K562 (cell line): ENCODE data around the gene ITPRIPL2. TPM values are rescaled to one million over a fixed set of nuclear protein-coding genes. Genes with fewer than 3 reads are reported as not detected.
A peak's percentile ranks its signal among the peaks of the same experiment; 100 is the strongest.

Source experiments
- ATF6 ChIP-seq: sonication (generic); formaldehyde crosslinking; IDR thresholded peaks from 2 replicates; pipeline ENCODE4 v1.4.0; 2020; ENCODE audit warnings: mild to moderate bottlenecking, missing genetic modification reagents
- BCOR ChIP-seq: fragments of 450-650 bp; IDR thresholded peaks from 2 replicates; pipeline ENCODE4 v1.6.1; 2016
- CHD2 ChIP-seq: IDR thresholded peaks from 2 replicates; pipeline ENCODE4 v1.6.1; 2011; ENCODE audit warnings: low read depth, low read length
- E2F3 ChIP-seq: fragments of 250-450 bp; sonication (Bioruptor Pico); IDR thresholded peaks from 2 replicates; pipeline ENCODE4 v1.4.0; 2020; ENCODE audit warnings: mild to moderate bottlenecking
- KDM1A ChIP-seq, 2 experiments: fragments of 450-650 bp; IDR thresholded peaks; 2 replicates each; pipeline ENCODE4 v1.6.1; 2016; ENCODE audit warnings: mild to moderate bottlenecking in 2 of 2
- KLF1 ChIP-seq: fragments of 450-650 bp; IDR thresholded peaks from 2 replicates; pipeline ENCODE4 v1.6.1; 2016; ENCODE audit warnings: missing genetic modification characterization, missing compliant biosample characterization
- MCM5 ChIP-seq: fragments of 450-650 bp; IDR thresholded peaks from 2 replicates; pipeline ENCODE4 v1.6.1; 2016; ENCODE audit warnings: low read depth
- MIER1 ChIP-seq: fragments of 450-650 bp; IDR thresholded peaks from 2 replicates; pipeline ENCODE4 v1.6.1; 2016; ENCODE audit warnings: antibody characterized with exemption, mild to moderate bottlenecking, low read depth
- TOE1 ChIP-seq, 2 experiments: fragments of 450-650 bp in 1 of 2; sonication (generic) in 1 of 2; formaldehyde crosslinking in 1 of 2; IDR thresholded peaks; 2 replicates each; pipeline versions ENCODE4 v1.7.1 to v1.8.0; 2016 to 2022; ENCODE audit warnings: borderline replicate concordance in 2 of 2, mild to moderate bottlenecking in 2 of 2, antibody characterized with exemption in 1 of 2, inconsistent platforms in 1 of 2, low read depth in 1 of 2, missing genetic modification reagents in 1 of 2, moderate library complexity in 1 of 2
- ZHX1 ChIP-seq: fragments of 150-350 bp; conservative IDR thresholded peaks from 2 replicates; pipeline ENCODE4 v1.6.1; 2014; ENCODE audit warnings: low read length
- polyA plus RNA-seq, 8 experiments: library from polyadenylated mRNA; depleted of rRNA in 4 of 8; stranded (reverse) in 5 of 8; unstranded in 3 of 8; fragments of >200 nt; fragmentation: Nextera tagmentation in 2 of 8; fragmentation: Illumina TruSeq in 1 of 8; extraction: Ambion mirVana in 2 of 8; extraction: Trizol in 1 of 8; gene quantifications; 2 replicates each; pipeline versions ENCODE4 v1.2.1 to v1.2.3, GENCODE V29; 2011 to 2014; ENCODE audit warnings: inconsistent platforms in 1 of 8, missing spikeins in 1 of 8
- total RNA-seq, 7 experiments: library from RNA; depleted of rRNA in 6 of 7; stranded (reverse); fragments of >200 nt in 6 of 7; fragmentation: Illumina TruSeq in 2 of 7; extraction: Trizol in 2 of 7; gene quantifications; 2 replicates each; pipeline versions ENCODE4 v1.2.1 to v1.2.3, GENCODE V29; 2011 to 2021; ENCODE audit warnings: low replicate concordance in 1 of 7
- TF ChIP-seq, protein P1 (sequence below): sonication (generic); formaldehyde crosslinking; IDR thresholded peaks from 2 replicates; pipeline ENCODE4 v1.5.0; 2020; ENCODE audit warnings: missing genetic modification reagents
- TF ChIP-seq, protein P2 (sequence below): fragments of 250-450 bp; sonication (Bioruptor Pico); IDR thresholded peaks from 2 replicates; pipeline ENCODE4 v1.8.0; 2021; ENCODE audit warnings: borderline replicate concordance, mild to moderate bottlenecking, moderate library complexity; ENCODE audit not compliant: poor library complexity, severe bottlenecking

Gene ITPRIPL2
- total and polyA plus RNA-seq, 9 of the 15 experiments (the other 6 are each of a cell fraction or from before 2014, with no cell fraction given): 0.04 to 2.2 (median 0.58) TPM

DNA sequence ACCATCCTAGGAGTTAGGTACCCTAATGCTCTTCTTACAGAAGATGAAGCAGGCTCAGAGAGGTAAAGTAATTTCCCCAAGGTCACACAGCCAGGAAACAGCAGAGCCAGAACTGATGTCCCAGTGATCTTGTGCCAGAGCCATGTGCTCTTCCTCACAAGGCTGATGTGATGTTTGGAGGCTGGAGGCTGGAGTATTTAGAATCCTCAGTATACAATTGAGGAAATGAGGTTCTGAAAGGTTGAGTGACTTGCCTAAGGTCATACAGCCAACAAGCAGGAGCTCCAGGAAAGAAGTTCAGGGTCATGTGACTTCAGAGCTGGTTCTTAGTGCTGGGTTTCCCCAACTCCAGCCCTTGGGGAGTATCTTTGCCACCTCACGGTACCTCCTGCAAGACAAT lies 18.5 kb downstream of the ITPRIPL2 start (continued):
- TF ChIP-seq ZHX1: no peak
- TF ChIP-seq MCM5: no peak
- no peak for TF ChIP-seq E2F3 (CRISPR knock-in tag)
- 0 out of 2 replicates have a peak, but pooled peaks have one; percentile 22 for TF ChIP-seq KLF1 (tag)
- no peak for TF ChIP-seq ATF6 (CRISPR knock-in tag)
- no peak for TF ChIP-seq CHD2
- no peak for TF ChIP-seq MIER1
- TF ChIP-seq BCOR: peak; percentile 89
- TF ChIP-seq, protein P1, sequence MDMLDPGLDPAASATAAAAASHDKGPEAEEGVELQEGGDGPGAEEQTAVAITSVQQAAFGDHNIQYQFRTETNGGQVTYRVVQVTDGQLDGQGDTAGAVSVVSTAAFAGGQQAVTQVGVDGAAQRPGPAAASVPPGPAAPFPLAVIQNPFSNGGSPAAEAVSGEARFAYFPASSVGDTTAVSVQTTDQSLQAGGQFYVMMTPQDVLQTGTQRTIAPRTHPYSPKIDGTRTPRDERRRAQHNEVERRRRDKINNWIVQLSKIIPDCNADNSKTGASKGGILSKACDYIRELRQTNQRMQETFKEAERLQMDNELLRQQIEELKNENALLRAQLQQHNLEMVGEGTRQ (CRISPR knock-in tag): 0 out of 2 replicates have a peak, but pooled peaks have one; percentile 12
- TF ChIP-seq, protein P2, sequence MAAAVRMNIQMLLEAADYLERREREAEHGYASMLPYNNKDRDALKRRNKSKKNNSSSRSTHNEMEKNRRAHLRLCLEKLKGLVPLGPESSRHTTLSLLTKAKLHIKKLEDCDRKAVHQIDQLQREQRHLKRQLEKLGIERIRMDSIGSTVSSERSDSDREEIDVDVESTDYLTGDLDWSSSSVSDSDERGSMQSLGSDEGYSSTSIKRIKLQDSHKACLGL (CRISPR knock-in tag): no peak
- peak; percentile 31 to 66; a peak in 2 of 4 replicates for TF ChIP-seq KDM1A (IDR thresholded peaks at IDR 0.05)
- 0 out of 2 replicates have a peak, but pooled peaks have one; percentile 27 for TF ChIP-seq TOE1 (IDR thresholded peaks at IDR 0.05; ENCODE audit: borderline replicate concordance)
- TF ChIP-seq TOE1 (CRISPR knock-in tag; IDR thresholded peaks at IDR 0.05; ENCODE audit: borderline replicate concordance, low read depth): no peak
